ENCODE results near the gene CCDC154.
"Not testable (repeated sequence)": the region's sequence is repeated elsewhere in the genome, so short reads cannot be mapped to it uniquely, and the experiment has no call there.

CCDC154 gene

DNA sequence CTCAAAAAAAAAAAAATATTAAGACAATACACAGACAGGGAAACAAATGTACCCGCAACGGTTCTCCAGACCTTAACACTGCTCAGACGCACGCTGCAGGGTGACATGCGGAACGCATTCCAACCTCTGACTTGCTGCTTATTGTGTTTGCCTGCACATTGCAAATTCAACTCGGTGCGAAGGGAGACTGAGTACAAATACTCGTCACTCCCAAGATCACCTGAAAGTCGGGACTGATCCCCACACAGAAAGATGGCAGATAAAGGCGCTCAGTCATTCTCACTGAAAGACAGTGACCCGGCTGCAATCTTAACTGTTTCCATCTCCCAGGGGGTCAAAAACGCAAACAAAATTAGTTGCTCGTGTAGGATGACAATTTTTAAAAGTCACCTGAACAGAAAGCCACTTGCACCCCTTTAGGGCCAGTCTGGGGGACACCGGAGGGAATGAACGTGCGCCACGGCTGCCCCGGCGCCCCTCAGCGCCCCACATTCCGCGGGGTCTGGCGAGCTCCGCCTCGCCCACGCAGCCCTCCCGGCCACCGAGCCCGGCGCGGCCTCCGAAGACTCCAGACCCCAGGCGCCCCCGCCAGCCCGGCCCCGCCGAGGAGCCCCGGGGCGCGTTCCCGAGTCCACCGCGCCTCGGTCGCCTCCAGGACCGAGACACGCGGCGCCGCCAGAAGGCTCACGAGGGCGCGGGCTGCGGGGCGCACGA lies 29.9 kb upstream of the CCDC154 start:
- no peak for DNase-seq (ENCODE audit: extremely low read depth in 1 of 2, low read depth in 1 of 2)

DNA sequence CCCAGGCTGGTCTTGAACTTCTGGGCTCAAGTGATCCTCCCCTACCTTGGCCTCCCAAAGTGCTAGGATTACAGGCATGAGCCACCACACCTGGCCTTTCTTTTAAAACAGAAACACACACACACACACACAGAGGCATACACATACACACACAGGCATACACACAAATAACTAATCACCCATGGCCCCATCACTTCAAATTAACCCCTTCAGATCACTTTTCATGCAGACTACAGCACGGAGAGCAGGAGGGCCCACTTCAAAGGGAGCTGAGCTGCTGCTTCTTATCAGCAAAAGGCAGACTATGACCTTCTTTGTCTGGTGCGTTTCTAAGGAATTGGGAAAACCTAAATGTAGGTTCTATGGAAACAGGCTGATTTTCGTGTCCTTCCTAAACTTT lies 28.6 kb upstream of the CCDC154 start:
- no peak for DNase-seq (ENCODE audit: extremely low read depth in 1 of 2, low read depth in 1 of 2)

DNA sequence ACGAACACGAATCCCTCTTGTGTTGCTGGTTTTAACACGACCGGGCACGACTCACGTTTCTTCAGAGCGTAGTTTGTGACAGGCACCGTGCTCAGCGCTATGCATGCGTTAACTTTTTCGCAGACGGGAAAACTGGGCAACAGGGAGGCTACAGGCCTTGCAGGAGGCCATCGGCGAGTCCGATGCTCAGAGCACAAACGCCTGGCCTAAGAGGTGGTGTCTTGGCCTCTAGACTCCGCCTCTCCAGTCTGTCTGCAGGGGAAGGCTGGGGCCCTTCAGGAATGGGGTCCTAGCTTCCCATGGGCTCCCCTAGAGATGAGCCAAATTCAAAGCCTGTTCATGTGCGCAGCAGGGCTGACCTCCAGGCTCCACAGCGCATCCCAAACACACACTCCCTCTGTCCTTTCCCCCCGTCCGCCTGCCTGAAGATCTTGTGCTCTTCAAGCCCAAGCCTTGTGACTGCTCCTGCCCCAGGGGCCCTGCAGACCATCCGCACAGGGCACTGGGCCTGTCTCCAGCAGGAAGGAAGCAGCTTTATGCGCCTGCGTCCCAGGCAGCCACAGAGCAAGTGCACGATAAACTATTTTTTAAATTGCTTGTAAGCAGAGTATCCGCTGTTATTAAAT lies 27.3 kb upstream of the CCDC154 start:
- DNase-seq (ENCODE audit: extremely low read depth in 1 of 2, low read depth in 1 of 2), result no peak

DNA sequence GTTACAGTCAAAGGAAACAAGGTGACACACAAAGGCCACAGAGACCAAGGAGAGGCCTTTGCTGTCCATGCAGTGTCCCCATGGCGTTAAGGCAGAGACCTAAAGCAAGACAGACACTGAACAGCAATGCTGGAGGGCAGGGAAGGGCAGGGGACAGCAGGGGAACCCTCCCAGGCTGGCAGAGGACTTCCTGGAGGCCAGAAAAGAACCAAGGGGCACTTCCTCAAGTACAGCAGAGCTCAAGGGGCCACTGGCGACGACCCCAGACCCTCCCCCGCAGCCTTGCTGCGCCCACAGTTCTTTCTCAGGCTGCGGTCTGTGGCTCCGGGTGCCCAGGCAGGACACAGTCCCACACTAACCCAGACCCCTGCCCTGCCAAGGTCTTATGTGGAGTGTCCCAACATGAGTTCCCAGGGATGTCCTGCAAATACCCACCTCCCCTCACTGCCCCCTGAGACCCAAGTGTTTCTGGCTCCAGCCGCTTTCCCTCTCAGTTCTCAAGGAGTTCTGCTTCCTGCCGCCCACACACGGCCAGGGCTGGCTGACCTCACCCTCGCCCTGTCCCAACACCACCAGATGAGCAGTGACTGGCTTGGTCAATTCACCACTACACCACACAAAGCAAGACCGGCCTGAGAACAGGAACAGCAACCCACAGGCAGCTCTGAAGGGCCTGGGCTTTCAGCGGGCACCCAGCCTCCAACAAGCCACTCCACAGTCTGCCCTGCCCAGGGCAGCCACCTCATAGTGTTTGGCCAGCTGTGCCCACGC lies 26.3 kb upstream of the CCDC154 start:
- DNase-seq (ENCODE audit: extremely low read depth in 1 of 2, low read depth in 1 of 2), result no peak

DNA sequence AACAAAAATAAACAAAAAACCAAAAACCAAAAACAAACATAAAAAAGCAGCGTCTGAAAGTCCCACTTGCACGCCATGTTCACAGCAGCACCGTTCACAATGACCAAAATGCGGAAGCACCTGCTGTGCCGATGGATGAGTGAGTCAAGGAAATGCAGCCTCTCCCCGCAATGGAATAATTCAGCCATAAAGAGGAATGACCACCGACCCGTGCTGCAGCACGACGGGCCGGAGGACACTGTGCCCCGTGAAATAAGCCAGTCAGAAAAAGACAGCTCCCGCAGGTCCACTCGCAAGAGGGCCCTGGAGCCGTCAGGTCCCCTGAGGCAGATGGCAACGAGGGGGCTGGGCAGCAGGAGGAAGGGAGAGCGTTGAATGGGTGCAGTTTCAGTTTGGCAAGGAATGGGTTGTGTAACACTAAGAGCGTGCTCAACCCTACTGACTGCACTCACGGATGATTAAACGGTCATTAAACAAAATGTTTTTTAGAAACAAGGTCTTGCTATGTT lies 25.4 kb upstream of the CCDC154 start:
- no peak for DNase-seq (ENCODE audit: extremely low read depth in 1 of 2, low read depth in 1 of 2)

DNA sequence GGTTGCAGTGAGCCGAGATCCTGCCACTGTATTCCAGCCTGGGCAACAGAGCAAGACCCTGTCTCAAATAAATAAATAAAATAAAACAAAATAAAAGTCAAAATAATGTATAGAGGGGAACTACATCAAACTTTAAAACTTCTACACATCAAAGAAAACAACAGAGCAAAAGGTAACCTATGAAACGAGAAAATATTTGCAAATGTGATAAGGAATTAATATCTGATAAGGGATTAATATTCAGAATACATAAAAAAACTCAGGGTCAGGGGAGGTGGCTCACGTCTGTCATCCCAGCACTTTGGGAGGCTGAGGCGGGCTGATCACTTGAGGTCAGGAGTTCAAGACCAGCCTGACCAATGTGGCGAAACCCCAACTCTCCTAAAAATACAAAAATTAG lies 24.8 kb upstream of the CCDC154 start:
- not testable (repeated sequence) for DNase-seq (ENCODE audit: extremely low read depth in 1 of 2, low read depth in 1 of 2)

DNA sequence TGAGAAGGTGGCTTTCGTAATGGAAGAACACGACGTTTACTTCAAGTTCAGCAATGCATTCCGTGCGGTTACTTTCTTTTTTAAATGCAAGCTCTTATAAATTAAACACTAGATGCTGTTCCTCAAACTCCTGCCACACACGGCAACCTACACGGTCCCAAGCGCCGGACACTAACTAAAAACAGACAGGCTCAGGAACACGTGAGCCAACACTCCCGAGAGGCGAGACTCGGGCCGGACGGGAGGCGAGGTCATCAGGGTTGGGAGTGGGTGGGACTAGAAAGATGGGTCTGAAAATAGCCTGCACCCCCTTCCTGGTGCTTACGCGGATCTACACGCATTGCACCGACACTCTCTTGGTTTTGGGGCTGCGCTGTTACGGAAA lies 24.1 kb upstream of the CCDC154 start:
- no peak for DNase-seq (ENCODE audit: extremely low read depth in 1 of 2, low read depth in 1 of 2)

DNA sequence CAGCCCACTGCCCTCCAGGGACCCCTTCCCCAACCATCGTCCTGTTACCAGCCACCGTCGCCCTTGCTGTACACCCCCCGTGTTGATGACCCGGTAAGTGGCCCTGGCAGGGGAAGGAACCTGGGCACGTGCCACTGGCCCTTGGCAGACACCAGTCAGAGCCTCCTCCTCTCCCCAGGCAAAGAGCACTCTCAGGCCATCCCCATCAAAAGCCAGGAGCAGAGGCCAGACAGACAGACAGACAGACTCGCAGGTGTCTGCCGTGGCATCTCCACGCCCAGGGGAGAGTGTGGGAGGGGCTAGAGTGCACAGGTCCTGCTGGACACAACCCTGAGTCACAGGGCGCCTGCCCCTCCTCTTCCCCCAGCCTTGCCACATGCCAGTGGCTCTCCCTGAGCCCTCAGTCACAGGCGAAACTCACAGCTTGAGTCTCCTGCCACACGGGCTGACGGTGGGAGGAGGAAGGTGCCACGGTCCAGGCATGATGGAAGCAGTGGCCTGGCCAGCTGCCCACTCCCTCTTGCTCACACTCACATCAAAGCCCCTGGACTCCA lies 22.7 kb upstream of the CCDC154 start:
- DNase-seq (ENCODE audit: extremely low read depth in 1 of 2, low read depth in 1 of 2), result no peak

DNA sequence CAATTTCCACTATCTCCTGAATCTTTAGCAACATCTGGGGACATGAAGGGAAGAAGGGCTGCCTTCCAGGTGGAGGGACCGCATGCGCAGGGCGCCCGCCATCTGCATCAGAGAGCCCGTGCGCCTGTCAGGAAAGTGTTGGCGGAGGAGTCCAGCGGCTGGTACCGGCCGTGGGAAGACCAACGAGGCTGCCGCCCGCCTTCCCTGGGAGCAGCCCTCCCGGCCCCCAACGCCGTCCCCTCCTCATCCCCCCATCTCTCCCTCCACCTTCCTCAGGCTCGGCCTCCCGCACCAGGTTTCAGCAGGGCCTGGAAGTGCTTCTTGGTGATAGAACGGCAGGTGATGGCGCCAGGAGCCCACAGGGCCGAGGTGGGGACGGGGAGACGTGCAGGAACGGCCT lies 21.7 kb upstream of the CCDC154 start:
- no peak for DNase-seq (ENCODE audit: extremely low read depth in 1 of 2, low read depth in 1 of 2)

DNA sequence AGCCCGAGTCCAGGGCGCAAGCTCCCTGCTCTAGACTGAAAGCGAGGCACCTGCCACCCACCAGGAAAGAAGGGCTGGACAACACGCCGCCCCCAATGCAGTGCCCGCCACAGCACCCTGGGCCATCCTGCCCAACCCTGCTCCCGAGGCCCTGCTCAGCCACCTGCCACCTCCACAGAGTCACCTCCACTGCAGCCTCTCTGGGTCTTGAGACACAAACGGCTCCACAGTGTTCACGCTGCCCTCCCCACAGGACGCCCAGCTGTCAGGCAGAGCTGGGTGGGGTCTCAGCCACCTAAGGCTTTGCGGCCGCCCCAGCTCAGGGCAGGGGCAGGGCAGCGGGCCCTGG lies 21.2 kb upstream of the CCDC154 start:
- no peak for DNase-seq (ENCODE audit: extremely low read depth in 1 of 2, low read depth in 1 of 2)

DNA sequence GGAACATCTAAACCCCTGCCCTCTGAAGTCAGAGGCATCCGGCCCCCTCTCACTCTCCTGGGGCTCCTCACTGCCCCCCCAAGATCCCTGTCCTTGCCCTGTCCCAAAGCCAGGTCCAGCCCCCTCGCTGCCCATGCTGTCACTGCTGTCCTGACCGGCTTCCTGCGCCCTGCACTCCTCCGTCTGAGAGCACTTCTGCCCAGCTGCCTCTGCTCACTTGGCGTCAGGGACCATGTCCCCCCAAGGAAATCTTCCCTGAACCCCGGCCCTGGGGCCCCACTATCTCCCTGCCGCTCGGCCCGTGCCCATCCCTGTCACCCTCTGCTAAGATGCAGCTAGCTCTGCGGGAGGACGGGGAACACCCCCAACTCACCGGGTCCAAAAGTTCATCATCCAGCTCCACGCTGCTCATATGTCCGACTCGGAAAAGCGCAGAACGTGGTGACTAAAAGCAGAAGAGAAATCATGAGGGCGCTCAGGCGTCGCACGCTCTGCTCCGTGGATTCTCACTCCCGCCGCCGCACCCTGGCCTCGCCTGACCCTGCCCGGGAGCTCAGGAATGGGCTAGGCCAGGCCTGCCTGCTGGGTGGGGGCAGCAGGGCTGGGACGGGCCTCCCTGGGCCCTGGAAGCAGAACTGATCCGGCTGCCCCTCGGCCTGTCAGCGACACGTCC lies 20.7 kb upstream of the CCDC154 start:
- no peak for DNase-seq (ENCODE audit: extremely low read depth in 1 of 2, low read depth in 1 of 2)

DNA sequence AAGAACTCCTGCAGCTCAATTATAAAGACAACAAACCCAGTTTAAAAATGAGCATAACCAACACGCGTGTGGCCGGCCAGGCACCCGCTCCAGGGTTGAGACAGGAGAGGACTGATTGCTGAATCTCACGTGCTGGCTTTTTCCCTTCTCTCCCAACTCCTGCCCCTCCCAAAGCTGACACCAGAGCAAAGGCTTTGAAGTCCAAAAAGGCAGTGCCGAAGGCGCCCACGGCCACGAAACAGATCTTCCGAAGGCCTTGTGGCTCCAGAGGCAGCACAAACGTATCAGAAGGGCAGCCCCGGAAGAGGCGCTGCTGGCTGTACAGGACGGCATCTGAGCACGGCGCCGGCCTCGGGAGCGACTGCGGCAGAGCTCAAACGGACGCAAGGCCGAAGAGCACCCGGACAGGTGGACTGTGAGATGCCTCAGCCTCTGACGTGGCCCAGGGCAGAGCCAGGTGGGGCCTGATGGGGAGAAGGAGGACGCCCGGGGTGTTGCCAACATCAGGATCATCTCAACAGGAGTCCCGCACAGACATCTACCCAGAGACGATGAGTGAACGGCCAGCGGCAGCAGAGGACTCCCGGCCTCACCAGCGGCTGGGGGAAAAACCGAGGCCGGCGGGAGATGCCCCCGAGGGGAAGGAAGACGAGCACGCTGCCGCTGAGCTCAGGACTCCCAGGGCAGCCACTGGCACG lies 20.0 kb upstream of the CCDC154 start:
- DNase-seq (ENCODE audit: extremely low read depth in 1 of 2, low read depth in 1 of 2), result no peak

DNA sequence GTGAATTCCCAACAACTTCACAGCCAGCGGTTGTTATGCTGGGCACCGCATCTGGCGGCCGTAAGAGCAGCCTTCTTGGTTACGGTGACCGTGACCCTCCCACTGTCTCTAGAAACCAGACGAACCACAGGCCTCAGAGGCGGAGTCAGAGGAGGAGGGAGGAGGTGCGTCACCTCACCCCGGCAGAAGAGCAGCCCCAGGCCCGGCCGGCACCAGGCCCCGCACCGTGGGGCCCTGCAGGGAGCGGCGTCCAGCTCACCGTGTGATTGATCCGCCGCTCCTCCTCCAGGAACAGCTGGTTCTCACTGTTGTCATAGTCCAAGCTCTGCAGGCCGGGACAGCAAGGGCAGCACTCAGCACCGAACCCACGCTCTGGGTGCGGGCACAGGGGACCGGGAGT lies 16.8 kb upstream of the CCDC154 start:
- no peak for DNase-seq (ENCODE audit: extremely low read depth in 1 of 2, low read depth in 1 of 2)

DNA sequence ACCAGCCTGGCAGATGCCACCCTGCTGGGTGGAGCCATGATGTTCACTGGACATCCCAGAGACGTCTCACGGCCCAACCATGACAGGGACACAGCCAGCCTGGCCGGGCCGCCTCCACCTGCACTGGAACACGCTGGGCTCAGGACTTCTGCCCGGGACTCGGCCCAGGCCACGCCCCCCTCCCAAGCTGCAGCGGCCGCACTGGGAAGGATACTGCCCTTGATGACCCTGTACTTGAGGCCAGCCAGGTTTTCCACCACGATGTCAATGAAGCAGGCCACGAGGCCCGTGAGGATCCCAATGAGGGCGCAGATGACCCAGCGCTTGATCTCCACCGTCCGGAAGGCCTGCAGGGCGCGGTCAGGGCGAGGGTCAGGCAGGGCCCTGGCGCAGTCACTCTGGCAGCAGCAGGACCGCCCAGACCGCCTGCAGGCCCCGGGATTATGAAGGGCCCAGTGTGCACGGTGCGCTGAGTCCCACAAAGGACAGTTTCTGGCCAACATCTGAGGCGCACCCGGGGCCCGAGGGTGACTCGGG lies 16.3 kb upstream of the CCDC154 start:
- no peak for DNase-seq (ENCODE audit: extremely low read depth in 1 of 2, low read depth in 1 of 2)

DNA sequence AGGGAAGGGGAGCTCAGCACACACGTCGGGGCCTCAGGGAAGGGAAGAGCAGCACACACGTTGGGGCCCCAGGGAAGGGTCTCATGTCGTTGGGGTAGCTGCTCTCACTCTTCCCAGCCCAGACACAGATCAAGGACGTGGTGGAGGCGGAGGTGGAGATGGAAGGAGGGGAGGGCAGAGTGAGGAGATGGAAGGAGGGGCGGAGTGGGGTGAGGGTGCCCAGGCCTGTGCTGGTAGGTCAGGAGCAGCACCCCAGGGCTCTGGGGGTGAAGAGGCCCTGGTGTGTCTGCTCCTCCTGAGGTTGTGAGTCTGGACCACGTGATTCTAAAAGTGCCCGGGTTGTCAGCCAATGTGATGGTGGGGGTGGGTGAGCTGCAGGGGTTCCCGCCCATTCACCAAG lies 15.6 kb upstream of the CCDC154 start:
- DNase-seq (ENCODE audit: extremely low read depth in 1 of 2, low read depth in 1 of 2), result no peak

DNA sequence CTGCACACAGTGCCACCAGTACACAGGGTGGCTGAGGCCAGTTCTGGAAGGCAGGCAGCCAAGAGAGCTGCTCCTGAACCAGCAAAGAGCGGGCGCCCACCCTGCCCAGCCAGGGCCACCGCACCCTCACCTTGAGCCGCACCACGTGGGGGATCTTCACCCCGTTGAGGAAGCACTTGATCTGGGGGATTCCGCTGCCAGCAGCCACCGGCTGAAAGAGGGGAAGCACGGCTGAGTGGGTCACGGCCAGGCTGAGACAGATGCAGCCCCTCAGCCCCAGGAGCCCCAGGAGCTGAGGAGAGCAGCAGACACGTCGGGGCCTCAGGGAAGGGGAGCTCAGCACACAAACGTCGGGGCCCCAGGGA lies 14.6 kb upstream of the CCDC154 start:
- DNase-seq (ENCODE audit: extremely low read depth in 1 of 2, low read depth in 1 of 2), result no peak

DNA sequence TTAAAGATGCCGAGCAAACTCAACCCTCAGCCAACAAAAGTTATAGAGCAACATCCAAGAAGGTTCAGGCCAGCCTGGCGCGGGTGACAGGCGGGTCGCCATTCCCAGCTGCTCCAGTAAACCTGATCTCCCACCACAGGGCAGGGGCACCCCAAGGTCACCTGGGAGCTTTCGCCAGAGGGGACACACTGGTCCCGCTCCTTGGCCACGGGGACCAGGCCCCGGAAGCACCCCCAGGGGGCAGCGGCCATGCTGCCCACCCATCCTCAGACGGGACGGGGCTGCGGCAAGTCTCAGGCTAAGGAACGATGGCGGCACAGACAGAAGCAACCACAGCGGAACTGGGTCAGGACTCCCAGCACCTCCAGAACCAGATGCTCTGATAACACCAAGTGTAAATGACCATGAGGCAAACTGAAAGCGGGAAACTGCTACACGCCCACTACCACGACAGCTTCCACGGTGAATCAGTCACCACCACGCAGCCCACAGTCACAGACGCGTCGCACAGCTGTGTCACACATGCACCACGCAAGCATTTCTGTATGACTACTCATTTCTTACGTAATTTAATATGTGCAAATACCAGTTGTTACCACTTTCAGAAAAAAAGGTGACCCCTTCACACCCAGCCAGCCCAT lies 14.1 kb upstream of the CCDC154 start:
- no peak for DNase-seq (ENCODE audit: extremely low read depth in 1 of 2, low read depth in 1 of 2)

DNA sequence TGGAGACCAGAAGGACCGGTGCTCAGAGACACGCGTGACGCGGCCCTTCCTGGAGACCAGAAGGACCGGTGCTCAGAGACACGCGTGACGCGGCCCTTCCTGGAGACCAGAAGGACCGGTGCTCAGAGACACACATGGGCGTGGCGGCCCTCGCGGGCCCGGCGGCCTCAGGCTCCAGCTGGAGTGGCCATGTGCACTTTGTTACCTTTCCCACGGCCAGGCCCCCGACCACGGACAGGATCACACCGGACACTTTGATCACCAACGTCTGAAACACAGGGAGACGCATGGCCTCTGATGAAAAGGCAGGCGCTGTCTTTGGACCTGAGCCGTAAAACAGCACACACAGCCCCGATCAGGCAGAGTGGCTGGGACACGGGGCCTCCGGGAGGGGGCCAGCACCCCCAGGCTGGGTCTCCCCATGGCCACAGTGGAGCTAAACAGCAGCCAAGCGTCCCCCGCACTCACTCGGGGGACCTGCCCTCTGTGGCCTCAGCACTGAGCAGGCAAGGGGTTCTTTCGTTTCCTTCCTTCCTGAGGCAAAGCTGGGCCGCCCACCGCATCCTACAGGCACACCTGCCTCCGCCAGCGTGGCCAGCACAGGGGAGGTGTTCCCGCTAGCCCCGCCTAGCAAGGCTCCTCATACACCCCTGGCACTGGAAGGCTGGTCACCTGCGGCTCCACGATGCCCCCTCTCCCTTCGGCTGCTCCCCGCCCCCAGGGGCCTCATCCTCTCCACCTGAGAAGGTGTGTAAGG lies 13.3 kb upstream of the CCDC154 start:
- no peak for DNase-seq (ENCODE audit: extremely low read depth in 1 of 2, low read depth in 1 of 2)

DNA sequence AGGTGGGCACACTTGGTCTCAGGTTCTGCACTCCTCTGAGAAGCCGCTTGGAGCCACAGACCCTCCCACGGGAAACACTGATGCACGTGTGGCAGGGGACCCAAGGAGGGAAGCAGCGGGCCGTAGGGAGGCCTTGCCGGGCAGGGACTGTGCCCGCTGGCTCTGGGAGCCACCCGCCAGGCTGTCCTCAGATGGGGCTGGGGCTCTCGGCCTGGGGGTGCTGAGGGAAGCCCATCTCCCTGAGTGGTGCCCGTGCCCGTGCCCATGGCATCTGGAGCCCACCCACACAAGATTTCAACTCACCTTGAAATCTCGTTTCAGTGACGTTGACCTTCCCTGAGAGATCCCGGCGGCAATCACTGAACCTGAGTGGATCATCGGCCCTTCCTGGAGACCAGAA lies 12.6 kb upstream of the CCDC154 start:
- DNase-seq (ENCODE audit: extremely low read depth in 1 of 2, low read depth in 1 of 2), result no peak
